ENCODE measurements around the gene DEFB114. TPM values are rescaled to one million over a fixed set of nuclear protein-coding genes. Genes with fewer than 3 reads are reported as not detected.

Gene DEFB114
- total RNA-seq, 1 donor from 2014 or later, result not detected

DNA sequence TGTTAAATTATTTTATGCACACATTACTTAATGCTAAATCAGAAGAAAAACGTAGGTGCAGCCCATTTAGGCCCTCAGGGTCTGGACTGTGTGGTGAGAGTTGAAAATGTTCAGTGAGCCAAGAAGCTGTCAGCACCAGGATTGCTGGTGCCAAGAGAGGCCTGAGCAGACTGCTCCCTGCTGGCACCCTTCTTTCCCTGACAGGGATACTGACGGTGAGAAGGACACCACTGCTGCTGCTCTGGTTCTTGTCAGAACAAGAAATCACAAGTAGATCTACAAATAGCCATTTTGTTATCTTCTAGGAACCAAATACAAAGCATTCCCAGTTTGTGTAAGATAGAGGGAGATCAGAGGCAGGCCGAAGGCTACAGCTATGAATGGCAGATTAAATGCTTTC lies 48.9 kb downstream of the DEFB114 start:
- no peak overlapping the region for H2AFZ ChIP-seq (ENCODE audit: low read depth, low read length)
- no peaks in the 10 kb centered on the region for H3K9me3 ChIP-seq (ENCODE audit: insufficient read depth, low read depth, low read length)
- no peaks in the 10 kb centered on the region for H4K20me1 ChIP-seq (ENCODE audit: insufficient read depth, low read length)
- no peak overlapping the region for H3K4me3 ChIP-seq (ENCODE audit: insufficient read depth, low read depth, low read length)
- H3K27me3 Mint-ChIP-seq (ENCODE audit: low read depth, unreplicated experiment), result no peaks in the 10 kb centered on the region
- FAIRE-seq (no peak), DNase-seq (ENCODE audit: low read depth) (no peak)
- no peak overlapping the region for H3K27ac Mint-ChIP-seq (ENCODE audit: unreplicated experiment)
- H3K4me1 Mint-ChIP-seq (ENCODE audit: low read depth, unreplicated experiment), result no peaks in the 10 kb centered on the region
- H3K4me2 ChIP-seq (ENCODE audit: low read length), result no peak overlapping the region
- H3K36me3 ChIP-seq (ENCODE audit: insufficient read depth, low read length), result no peaks in the 10 kb centered on the region
- H3K9ac ChIP-seq (ENCODE audit: low read length), result no peak overlapping the region
- no peaks in the 10 kb centered on the region for H3K27me3 ChIP-seq (ENCODE audit: insufficient read depth, low read length)
- H3K36me3 Mint-ChIP-seq (ENCODE audit: low read depth, unreplicated experiment), result no peaks in the 10 kb centered on the region
- H3K4me1 ChIP-seq (ENCODE audit: insufficient read depth, low read length), result no peaks in the 10 kb centered on the region
- H3K9me3 Mint-ChIP-seq (ENCODE audit: unreplicated experiment), result no peaks in the 10 kb centered on the region
- no peaks in the 10 kb centered on the region for H3K79me2 ChIP-seq (ENCODE audit: insufficient read depth, low read length)
- no peak overlapping the region for H3K27ac ChIP-seq (ENCODE audit: low read depth, low read length)
- H3K4me3 Mint-ChIP-seq (ENCODE audit: unreplicated experiment), result no peak overlapping the region
- TF ChIP-seq EZH2 (IDR thresholded peaks at IDR 0.05; ENCODE audit: insufficient read depth, low read length), result no peak
- no peak for TF ChIP-seq CTCF (IDR thresholded peaks at IDR 0.05; ENCODE audit: insufficient read depth, low read depth, low read length)

DNA sequence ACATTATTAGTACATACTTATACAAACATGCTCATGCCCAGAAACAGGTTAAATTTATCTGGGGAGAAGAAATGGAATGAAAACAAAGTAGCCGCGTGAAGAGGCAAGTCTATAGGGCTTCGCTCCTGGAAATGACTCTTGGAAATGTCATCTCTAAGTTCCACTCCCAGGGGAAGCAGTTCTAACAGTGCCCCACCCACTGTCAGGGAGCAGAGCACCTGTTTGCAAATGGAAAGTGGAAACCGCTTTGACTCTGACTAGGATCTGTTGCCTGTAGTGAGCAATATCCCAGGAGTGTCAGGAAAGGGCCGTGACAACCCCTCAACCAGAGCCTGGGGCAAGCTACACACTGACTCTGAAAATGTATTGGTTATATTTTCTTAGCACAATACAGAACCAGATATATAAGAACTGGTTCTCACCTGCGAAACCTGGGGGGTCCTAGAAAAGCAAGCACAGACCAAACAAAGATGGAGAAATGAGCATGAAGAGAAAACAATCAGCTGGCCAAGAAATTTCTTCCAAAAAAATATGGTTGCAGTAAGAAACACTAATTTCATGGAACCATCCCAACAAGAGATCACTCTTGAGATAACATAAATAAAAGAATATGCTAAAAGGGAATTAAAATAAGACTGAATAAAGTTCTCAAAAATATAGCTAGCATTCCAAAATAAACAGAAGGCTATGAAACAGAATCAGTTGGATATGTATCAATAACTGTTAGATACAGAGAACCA lies 50.2 kb downstream of the DEFB114 start:
- no peaks in the 10 kb centered on the region for H3K36me3 ChIP-seq (ENCODE audit: insufficient read depth, low read length)
- no peaks in the 10 kb centered on the region for H4K20me1 ChIP-seq (ENCODE audit: insufficient read depth, low read length)
- DNase-seq (ENCODE audit: low read depth), result no peak
- Mint-ChIP-seq H3K27me3 (ENCODE audit: low read depth, unreplicated experiment) (no peaks in the 10 kb centered on the region), H3K36me3 (ENCODE audit: low read depth, unreplicated experiment) (no peaks in the 10 kb centered on the region), H3K9me3 (ENCODE audit: unreplicated experiment) (no peaks in the 10 kb centered on the region), H3K27ac (ENCODE audit: unreplicated experiment) (no peak overlapping the region), H3K4me1 (ENCODE audit: low read depth, unreplicated experiment) (no peaks in the 10 kb centered on the region), H3K4me3 (ENCODE audit: unreplicated experiment) (no peak overlapping the region)
- FAIRE-seq, result no peak
- H3K4me1 ChIP-seq (ENCODE audit: insufficient read depth, low read length), result no peaks in the 10 kb centered on the region
- no peak overlapping the region for H3K9ac ChIP-seq (ENCODE audit: low read length)
- H3K27ac ChIP-seq (ENCODE audit: low read depth, low read length), result no peak overlapping the region
- H3K9me3 ChIP-seq (ENCODE audit: insufficient read depth, low read depth, low read length), result no peaks in the 10 kb centered on the region
- no peak overlapping the region for H3K4me3 ChIP-seq (ENCODE audit: insufficient read depth, low read depth, low read length)
- no peak overlapping the region for H2AFZ ChIP-seq (ENCODE audit: low read depth, low read length)
- no peaks in the 10 kb centered on the region for H3K79me2 ChIP-seq (ENCODE audit: insufficient read depth, low read length)
- TF ChIP-seq CTCF (IDR thresholded peaks at IDR 0.05; ENCODE audit: insufficient read depth, low read depth, low read length) (no peak), EZH2 (IDR thresholded peaks at IDR 0.05; ENCODE audit: insufficient read depth, low read length) (no peak)
- H3K4me2 ChIP-seq (ENCODE audit: low read length), result no peak overlapping the region
- no peaks in the 10 kb centered on the region for H3K27me3 ChIP-seq (ENCODE audit: insufficient read depth, low read length)

- H4K20me1 ChIP-seq (ENCODE audit: insufficient read depth, low read length), result no peaks in the 10 kb centered on the region
- no peaks in the 10 kb centered on the region for H3K9me3 ChIP-seq (ENCODE audit: insufficient read depth, low read depth, low read length)
- no peak overlapping the region for H3K4me3 ChIP-seq (ENCODE audit: insufficient read depth, low read depth, low read length)
- FAIRE-seq (no peak), DNase-seq (ENCODE audit: low read depth) (no peak)
- H3K27ac ChIP-seq (ENCODE audit: low read depth, low read length), result no peak overlapping the region
- H3K27me3 ChIP-seq (ENCODE audit: insufficient read depth, low read length), result no peaks in the 10 kb centered on the region
- no peaks in the 10 kb centered on the region for H3K79me2 ChIP-seq (ENCODE audit: insufficient read depth, low read length)
- H3K9ac ChIP-seq (ENCODE audit: low read length), result no peak overlapping the region
- H3K36me3 Mint-ChIP-seq (ENCODE audit: low read depth, unreplicated experiment), result no peaks in the 10 kb centered on the region
- H3K9me3 Mint-ChIP-seq (ENCODE audit: unreplicated experiment), result no peaks in the 10 kb centered on the region
- H2AFZ ChIP-seq (ENCODE audit: low read depth, low read length), result no peak overlapping the region
- H3K27me3 Mint-ChIP-seq (ENCODE audit: low read depth, unreplicated experiment), result no peaks in the 10 kb centered on the region
- H3K4me3 Mint-ChIP-seq (ENCODE audit: unreplicated experiment), result no peak overlapping the region
- H3K4me2 ChIP-seq (ENCODE audit: low read length), result no peak overlapping the region
- no peak for TF ChIP-seq EZH2 (IDR thresholded peaks at IDR 0.05; ENCODE audit: insufficient read depth, low read length)
- TF ChIP-seq CTCF (IDR thresholded peaks at IDR 0.05; ENCODE audit: insufficient read depth, low read depth, low read length), result no peak
- H3K4me1 ChIP-seq (ENCODE audit: insufficient read depth, low read length), result no peaks in the 10 kb centered on the region
- H3K27ac Mint-ChIP-seq (ENCODE audit: unreplicated experiment), result no peak overlapping the region
- no peaks in the 10 kb centered on the region for H3K36me3 ChIP-seq (ENCODE audit: insufficient read depth, low read length)
- H3K4me1 Mint-ChIP-seq (ENCODE audit: low read depth, unreplicated experiment), result no peaks in the 10 kb centered on the region
Observed at GRCh38 chr6:49912196-49912595, 51.8 kb downstream of the DEFB114 start.
